ENCODE results near the gene KIFC3. TPM values are rescaled to one million over a fixed set of nuclear protein-coding genes. Genes with fewer than 3 reads are reported as not detected.
A peak's percentile ranks its signal among the peaks of the same experiment; 100 is the strongest.
"Not testable (repeated sequence)": the region's sequence is repeated elsewhere in the genome, so short reads cannot be mapped to it uniquely, and the experiment has no call there.

The KIFC3 gene, protein sequence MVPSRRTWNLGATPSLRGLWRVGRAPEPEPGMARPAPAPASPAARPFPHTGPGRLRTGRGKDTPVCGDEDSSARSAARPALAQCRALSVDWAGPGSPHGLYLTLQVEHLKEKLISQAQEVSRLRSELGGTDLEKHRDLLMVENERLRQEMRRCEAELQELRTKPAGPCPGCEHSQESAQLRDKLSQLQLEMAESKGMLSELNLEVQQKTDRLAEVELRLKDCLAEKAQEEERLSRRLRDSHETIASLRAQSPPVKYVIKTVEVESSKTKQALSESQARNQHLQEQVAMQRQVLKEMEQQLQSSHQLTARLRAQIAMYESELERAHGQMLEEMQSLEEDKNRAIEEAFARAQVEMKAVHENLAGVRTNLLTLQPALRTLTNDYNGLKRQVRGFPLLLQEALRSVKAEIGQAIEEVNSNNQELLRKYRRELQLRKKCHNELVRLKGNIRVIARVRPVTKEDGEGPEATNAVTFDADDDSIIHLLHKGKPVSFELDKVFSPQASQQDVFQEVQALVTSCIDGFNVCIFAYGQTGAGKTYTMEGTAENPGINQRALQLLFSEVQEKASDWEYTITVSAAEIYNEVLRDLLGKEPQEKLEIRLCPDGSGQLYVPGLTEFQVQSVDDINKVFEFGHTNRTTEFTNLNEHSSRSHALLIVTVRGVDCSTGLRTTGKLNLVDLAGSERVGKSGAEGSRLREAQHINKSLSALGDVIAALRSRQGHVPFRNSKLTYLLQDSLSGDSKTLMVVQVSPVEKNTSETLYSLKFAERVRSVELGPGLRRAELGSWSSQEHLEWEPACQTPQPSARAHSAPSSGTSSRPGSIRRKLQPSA
- 38.8 and 71.2 TPM in 2 replicates for total RNA-seq (2014; rRNA removed; shearing (Covaris generic))

DNA sequence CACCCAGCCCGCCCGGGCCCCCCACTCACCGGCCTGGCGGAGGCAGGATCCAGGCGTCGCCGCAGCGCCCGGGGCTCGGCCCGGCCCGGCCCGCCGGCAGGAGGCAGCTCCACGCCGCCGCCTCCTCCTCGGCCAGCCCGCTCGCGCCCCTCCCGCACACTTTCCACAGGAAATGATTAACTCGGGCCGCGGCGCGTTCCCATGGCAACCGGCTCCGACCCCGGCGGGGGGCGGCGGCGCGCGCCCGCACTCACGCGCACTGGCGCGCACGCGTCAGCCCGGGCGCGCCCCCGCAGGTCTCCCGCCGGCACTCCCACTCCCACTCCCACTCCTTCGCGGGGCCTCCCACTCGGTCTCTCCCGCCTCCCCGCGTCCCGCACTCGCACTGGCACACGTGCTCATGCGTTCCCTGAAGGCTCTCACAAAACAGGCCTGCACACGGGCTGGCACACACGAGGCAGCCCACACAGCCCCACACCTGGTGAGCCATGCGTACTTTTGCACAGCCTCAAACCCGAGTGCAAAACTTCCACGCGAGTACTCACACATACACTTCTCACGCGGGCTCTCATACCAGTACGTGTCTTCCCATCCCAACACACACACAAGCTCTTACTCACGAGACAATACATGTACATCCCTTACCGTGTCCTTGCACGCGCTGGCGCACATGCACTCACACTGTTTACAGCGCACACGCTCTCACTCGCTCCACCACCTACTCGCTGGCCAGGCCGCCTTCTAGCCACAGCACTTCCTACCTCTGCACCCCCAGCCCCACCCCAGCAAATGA lies at the start of gene KIFC3:
Gene KIFC3 (minus strand): TSS at position 151 of the 793 bp plus-strand sequence. CDS start 4,248 bp downstream, outside the sequence.
- DNase-seq (ENCODE audit: low read depth): peak; percentile 84

DNA sequence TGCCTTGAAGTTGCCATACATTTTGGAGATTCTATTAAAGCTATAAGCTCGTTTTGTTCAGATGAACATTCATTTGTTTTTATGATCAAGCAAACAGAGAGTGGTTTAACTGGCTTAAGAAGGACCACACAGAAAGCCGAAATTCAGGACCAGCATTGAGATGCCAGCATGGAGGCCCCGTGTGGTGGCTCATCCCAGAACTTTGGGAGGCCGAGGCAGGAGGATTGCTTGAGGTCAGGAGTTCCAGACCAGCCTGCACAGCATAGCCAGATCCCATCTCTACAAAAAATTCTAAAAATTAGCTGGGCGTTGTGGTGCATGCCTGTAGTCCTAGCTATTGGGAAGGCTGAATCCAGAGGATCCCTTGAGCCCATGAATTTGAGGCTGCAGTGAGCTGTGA lies 45.9 kb upstream of the KIFC3 start:
- DNase-seq (ENCODE audit: low read depth): no peak

DNA sequence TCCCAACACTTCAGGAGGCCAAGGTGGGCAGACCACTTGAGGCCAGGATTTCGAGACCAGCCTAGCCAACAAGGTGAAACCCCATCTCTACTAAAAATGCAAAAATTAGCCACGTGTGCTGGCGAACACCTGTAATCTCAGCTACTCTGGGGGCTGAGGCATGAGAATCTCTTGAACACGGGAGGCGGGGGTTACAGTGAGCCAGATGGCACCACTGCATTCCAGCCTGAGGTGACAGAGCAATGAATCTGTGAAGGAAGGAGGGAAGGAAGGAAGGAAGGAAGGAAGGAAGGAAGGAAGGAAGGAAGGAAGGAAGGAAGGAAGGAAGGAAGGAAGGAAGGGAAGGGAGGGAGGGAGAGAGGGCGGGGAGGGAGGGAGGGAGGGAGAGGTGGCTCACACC lies 44.6 kb upstream of the KIFC3 start:
- DNase-seq (ENCODE audit: low read depth): not testable (repeated sequence)

DNA sequence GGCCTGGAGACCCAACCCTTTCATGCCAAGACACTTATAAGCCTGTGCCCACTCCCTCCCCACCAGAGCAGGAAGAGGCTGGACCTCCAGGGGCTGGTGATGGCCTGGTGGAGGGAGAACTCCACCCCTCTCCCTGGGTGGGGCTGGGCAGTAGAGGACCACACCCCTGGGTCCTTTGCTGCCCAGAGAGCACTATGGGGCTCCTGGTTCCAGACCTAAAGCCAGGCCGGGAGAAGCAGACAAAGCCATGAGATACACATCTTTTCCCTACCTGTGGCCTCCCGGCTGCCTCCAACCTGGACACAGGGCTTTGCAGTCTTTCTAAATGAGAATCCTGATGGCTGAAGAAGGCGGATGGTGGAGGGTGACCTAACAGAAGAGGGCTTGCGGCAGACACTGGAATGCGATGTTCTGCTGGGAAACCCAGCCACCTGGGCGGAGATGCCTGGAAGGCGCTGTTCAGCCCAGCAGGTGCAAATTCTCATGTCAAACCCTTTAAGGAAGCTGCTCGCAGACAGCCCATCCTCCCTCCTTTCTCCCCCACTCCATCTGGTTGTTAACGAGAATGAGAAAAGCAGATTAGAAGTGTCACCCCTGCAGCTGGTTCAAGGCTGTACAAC lies 43.9 kb upstream of the KIFC3 start:
- no peak for DNase-seq (ENCODE audit: low read depth)

DNA sequence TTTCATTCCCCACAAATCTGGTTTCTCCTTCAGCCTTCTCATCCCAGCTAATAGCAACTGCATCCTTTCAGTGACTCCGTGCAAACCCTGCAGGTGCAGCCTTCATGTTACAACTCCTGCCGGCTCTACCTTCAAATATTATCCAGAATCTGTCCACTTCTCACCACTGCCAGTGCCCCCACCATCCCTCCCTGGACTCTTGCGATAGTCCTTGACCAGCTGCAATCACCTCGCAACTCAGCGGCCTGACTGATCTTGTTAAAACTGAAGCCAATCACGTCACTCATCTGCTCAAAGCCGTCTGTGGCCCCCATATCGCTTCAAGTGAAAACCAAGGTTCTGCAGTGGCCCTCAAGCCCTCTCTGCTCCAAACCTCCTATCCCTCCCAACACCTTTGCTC lies 42.8 kb upstream of the KIFC3 start:
- DNase-seq (ENCODE audit: low read depth): no peak

DNA sequence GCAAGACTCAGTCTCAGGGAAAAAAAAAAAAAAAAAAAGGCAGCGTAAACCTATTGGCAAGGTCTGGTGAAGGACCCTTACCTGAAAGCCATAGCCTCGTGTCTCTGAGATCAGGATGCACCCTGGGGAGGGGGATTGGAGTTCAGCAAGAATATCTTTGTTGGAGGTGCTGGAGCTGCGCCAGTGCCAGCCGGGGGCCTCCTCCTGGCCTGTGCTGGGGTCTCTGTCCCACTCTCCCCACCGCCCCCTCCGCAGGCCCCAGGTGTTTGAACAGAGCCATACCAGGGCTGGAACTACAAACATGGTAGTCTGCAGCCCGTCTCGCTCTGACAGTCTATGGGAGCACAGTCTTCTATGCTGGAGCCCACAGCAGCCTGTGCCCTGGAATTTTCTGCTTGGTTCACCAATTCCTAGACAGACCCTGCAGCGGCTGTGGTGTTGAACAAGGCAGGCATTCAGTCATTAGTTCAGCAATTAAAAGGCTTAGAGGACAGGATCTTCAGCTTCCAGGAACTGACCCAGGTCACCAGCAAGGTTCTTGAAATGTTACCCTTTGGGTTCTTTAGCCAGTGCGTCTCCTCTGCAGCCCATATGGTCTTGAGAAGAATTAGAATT lies 42.2 kb upstream of the KIFC3 start:
- DNase-seq (ENCODE audit: low read depth): no peak

DNA sequence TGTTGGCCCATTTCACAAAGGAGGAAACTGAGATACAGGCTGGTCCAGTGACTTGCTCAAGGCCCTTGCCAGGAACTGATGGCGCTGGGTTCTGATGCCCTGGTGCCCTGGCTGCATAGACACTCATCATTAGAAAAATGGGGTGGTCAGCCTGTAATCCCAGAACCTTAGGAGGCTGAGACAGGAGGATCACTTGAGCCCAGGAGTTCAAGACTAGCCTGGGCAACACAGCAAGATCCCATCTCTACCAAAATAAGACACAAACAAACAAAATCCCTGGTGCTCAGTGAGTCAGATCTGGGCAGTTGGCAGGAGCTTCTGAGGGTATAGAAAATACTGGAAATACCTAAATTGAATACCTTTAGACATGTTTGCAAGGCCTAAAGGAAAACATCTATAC lies 41.1 kb upstream of the KIFC3 start:
- DNase-seq (ENCODE audit: low read depth): no peak

DNA sequence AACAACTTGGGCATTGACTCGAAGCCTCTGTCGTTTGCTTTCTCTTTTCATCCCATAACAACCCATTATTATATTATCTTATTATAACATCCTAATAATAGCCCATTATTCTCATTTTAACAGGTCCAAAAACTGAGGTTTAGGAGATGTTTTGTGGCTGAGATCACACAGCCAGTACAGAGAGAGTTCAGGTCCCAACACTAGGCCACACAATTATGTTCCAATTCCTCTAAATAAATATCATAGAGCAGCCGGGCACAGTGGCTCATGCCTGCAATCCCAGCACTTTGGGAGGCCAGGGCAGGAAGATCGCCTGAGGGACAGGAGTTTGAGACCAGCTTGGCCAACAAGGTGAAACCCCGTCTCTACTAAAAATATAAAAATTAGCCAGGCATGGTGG lies 40.3 kb upstream of the KIFC3 start:
- peak; percentile 64 for DNase-seq (ENCODE audit: low read depth)

DNA sequence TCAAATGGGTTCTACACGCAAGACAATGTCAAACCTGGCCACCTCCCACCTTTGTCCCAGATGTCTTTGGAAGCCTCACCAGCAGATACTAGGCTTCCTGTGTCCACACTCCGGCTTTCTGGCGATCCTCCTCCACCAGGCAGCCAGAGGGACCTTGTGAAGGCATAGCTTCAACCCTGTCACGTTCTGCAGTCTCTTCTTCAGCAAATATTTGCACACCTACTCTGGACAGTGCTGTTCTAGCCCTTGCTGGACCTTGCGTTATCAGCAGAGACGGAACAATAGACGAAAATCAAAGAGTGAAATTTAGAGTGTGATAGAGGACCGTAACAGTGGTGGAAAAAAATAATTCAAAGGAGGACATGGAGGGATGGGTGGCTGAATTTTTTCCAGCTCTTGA lies 38.5 kb upstream of the KIFC3 start:
- DNase-seq (ENCODE audit: low read depth): no peak

DNA sequence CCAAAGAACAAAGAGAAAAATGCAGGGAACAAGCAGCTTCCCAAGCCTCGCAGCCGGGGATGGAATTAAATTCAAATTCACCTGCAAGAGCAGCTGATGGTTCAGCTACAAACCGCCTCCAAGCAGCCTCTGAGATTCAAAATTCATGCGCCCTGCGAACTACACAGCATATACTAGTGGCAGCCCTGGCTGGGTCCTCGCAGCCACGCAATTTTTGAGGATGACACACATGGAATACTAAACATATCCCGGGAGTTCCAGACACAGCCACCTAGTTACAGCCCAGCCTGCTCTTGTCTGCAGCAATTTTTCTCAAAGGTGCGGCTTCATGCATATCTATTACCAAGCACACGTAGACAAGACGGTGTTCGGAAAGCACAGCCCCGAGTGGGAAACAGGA lies 35.9 kb upstream of the KIFC3 start:
- DNase-seq (ENCODE audit: low read depth): no peak

DNA sequence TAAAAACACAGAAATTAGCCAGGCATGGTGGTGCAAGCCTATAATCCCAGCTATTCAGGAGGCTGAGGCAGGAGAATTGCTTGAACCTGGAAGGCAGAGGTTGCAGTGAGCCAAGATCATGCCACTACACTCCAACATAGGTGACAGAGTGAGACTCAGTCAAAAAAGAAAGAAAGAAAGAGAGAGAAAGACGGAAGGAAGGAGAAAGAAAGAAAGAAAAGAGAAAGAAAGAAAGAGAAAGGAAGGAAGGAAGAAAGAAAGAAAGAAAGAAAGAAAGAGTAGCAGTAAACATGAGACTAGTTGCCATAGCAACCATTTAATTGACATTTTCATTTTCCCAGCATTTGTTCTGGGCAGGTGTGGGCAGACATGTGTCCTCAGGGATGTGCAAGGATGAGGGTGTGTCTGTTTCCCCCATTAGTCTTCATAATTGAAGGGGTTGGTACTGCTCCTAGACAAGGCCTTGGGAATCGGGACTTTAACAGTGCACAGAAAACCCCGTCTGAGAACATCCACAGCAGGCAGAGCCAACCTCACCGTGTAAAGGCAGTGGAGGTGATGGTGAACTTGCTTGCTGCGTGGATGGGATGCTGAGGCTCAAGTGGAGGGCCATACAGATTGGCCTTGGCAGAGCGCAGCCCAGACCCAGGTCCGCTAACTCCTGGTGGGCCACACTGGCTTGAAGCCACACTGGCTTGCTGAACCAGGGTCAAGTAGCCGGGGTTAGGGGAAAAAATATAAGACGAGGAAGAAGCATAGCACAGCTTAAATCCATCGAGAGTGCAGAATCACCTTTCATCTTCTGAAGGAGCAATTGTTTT lies 35.2 kb upstream of the KIFC3 start:
- DNase-seq (ENCODE audit: low read depth): no peak

DNA sequence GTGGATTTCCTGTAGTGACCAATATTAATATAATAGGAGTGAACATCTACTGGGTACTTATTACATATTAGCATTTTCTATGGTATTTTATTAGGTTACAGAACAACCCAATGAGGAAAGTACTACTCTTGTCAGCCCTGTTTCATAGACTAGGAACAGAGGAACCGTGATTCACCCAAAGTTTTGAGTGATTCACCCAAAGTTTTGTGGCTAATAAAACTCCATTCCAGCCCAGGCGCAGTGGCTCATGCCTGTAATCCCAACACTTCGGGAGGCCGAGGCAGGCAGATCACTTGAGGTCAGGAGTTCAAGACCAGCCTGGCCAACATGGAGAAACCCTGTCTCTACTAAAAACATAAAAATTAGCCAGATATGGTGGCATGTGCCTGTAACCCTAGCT lies 33.1 kb upstream of the KIFC3 start:
- DNase-seq (ENCODE audit: low read depth): peak; percentile 91

DNA sequence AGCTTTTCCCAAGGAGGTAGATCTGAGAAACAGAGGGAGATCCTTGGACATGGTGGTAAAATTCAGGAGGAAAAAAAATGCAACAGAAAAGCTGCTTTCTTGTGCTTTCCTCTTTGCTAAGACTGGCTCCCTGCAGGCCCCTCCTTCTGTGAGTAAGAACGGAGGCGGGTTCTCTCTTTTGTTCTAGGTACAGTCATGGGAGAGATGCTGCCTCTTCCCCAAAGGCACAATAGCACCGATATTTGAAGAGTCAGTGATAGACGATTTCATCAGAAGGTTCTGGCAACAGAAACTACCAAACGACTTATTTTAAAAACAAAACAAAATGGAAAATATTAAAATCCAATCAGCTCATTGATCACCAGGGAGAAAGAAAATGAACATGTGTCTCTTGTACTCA lies 32.6 kb upstream of the KIFC3 start:
- peak; percentile 77 for DNase-seq (ENCODE audit: low read depth)

DNA sequence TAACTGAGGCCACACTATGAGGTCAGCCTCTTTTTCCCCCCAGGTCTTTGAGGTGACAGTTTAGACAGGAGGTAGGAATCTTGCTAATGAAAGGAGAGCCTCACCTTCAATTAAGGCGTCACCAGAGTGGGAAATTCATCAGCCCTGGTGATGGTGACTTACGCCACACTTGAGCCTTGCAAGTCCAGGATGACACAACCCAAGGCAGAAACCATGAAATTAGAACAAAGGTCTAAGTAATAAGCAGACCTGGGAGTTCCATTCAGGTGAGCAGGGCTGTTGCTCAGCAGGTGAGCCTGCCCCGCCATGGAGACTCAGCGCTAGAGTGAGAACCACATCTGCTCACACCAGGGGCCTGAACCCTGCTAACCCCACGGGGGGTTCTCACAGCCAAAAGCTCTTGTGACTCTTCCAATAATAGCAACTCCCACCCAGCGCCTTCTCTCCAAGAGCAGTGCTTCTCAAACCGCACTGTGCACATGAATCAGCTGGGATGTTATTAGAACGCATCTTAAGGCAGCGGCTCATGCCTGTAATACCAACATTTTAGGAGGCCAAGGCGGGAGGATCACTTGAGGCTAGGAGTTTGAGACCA lies 28.7 kb upstream of the KIFC3 start:
- no peak for DNase-seq (ENCODE audit: low read depth)

DNA sequence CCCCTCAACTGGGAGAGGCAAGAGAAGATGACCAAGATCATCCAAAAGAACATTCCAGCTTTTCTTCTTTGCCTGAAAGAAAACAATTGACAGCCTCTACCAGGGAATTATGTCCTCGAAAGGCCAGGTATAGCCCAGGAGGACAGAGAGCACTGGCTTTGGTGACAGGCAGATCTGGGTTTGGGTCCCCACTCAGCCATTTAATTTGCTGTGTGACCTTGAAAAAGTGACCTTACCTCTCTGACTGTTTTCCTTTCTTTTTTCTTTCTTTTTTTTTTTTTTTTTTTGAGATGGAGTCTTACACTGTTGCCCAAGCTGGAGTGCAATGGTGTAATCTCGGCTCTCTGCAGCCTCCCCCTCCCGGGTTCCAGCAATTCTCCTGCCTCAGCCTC lies 27.7 kb upstream of the KIFC3 start:
- no peak for DNase-seq (ENCODE audit: low read depth)

DNA sequence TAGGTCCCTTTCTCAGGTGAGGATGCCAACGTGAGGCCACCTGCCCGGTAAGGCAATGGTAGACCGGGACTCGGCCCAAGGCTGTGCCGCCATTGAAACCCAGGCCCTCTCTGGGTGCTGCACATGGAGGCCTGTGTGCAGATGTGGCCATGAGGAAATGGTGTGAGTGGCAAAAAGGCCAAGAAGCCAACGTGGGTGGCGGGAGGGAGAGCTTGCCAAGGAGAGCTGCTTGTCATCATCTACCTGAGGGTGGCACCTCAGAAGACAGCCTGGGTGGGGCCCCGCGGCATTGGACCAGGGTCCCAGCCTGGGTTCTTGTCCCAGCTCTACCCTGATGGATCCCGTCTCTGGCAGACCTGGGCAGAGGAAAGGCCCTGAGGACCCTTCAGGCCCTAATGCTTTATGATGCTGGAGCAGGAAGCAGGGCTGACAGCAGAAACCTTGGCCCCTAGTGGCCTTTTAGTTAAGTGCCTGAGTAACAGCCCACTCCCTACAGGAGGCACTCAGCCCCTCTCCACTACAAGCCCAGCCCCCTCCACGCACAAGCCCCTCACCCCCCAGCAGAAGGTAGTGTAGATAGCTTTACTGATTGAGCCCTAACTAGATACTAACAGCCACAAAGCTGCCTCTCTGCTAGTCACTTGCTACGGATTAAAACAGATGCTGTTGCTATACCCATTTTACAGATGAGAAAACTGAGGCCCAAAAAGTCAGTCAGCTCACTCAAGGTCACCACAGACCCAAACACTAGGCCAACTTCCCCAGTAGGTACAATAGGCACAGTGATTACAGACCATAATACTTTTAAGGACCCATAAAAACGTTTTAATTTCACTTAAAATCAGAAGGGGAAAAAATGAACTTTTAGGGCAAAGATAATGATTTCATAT lies 26.2 kb upstream of the KIFC3 start:
- no peak for DNase-seq (ENCODE audit: low read depth)

DNA sequence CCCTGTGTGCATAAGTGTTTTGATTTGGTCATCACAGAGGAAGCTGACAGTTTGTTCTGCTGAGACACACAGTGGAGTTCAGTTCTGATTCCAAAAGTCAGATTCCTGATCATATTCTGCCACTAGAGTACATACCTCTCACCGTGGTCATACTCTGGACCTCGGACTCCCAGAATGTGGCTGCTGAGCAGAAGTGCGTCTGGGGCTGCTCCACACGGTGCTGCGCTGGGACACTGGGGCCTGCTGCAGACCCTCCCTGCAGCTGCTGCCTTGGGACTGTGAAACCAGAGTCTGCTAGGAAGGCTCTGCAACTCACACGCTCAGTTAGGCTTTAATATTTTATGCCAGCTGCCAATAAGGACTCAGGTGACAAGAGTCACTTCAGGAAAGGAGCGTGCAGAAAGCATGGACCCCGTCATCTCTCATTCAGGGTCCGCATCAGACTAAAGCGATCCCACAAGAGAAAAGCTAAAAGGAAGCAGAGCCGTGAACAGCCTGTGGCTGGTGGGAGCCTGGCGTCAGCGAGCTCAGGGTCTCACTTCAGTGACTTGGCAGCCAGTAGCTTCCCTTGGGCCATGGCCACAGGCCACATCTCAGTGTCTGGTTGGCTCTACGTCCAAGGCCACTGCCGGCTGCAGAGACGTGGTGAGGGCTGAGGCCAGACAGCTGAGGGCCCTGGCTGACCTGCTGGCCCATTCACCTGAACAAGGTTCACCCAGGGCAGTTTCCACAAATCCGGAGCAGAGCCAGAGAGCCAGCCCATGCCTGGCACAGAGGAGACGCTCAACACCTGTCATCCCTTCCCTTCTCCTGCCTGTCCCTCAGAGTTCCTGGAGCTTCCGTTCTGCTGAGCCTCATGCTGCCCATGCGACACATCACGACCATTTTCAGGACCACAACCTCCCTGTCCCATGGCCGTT lies 24.7 kb upstream of the KIFC3 start:
- DNase-seq (ENCODE audit: low read depth): no peak

DNA sequence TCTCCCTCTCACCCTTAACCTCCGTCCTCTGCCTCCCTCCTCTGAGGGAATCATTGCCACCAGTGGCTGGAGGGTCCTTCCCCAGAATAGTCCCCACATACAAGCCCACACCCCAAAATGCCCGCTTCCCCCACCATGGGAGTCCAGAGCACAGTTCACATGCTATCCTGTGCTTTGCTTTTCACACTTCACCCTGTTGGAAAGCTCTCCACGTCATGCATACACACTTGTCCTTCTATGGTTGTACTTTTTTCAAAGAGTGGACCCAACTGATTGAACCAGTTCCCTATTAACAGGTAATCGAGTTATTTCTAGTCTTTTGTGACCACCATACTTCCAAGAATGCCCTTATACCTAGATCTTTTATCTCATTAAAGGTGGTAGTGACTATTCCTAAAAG lies 23.8 kb upstream of the KIFC3 start:
- DNase-seq (ENCODE audit: low read depth): no peak

All from M059J (cell line).